Measurements from ENCODE around the gene WNT7A.

- TF ChIP-seq CTCF (IDR thresholded peaks at IDR 0.05) (no peak), EZH2 (IDR thresholded peaks at IDR 0.05) (no peak), EZH2phosphoT487 (IDR thresholded peaks at IDR 0.05) (no peak)
These were observed 22.2 kb upstream of the WNT7A start for GRCh38 chr3:13901935-13902584.

Measured in neural progenitor cell (in vitro differentiated cells).